Parathyroid adenoma (tissue), 2 donors: Measurements from ENCODE around the gene RASGEF1C.

Experiments
- H2AFZ ChIP-seq: fragments of 300-600 bp; sonication (generic); one replicate; pipeline ENCODE4 v1.7.0; 2017; ENCODE audit warnings: antibody characterized with exemption, mild to moderate bottlenecking
- H3K27ac ChIP-seq: fragments of 300-600 bp; sonication (generic); one replicate; pipeline ENCODE4 v1.7.0; 2017
- H3K27me3 ChIP-seq: fragments of 300-600 bp; sonication (generic); one replicate; pipeline ENCODE4 v1.7.0; 2017; ENCODE audit warnings: low read length; ENCODE audit not compliant: control insufficient read depth, insufficient read depth
- H3K36me3 ChIP-seq: fragments of 300-600 bp; sonication (generic); one replicate; pipeline ENCODE4 v1.7.0; 2017; ENCODE audit warnings: low read length; ENCODE audit not compliant: control insufficient read depth, insufficient read depth
- H3K4me1 ChIP-seq: fragments of 300-600 bp; sonication (generic); one replicate; pipeline ENCODE4 v1.7.0; 2017; ENCODE audit warnings: control low read depth
- H3K4me2 ChIP-seq: fragments of 300-600 bp; sonication (generic); one replicate; pipeline ENCODE4 v1.7.0; 2017; ENCODE audit warnings: low read length
- H3K4me3 ChIP-seq: fragments of 300-600 bp; sonication (generic); one replicate; pipeline ENCODE4 v1.7.0; 2017; ENCODE audit warnings: low read depth, low read length
- H3K79me2 ChIP-seq: fragments of 300-600 bp; sonication (generic); one replicate; pipeline ENCODE4 v1.7.0; 2017; ENCODE audit warnings: control low read depth
- H3K9ac ChIP-seq: fragments of 300-600 bp; sonication (generic); one replicate; pipeline ENCODE4 v1.7.0; 2017; ENCODE audit warnings: mild to moderate bottlenecking
- H3K9me3 ChIP-seq: fragments of 300-600 bp; sonication (generic); one replicate; pipeline ENCODE4 v1.7.0; 2017; ENCODE audit warnings: low read length; ENCODE audit not compliant: control insufficient read depth
- TF ChIP-seq, protein P1 (sequence below): fragments of 300-600 bp; sonication (generic); IDR thresholded peaks from one replicate; pipeline ENCODE4 v1.7.0; 2017; ENCODE audit warnings: antibody characterized with exemption, mild to moderate bottlenecking
- donor health status: primary hyperparathyroidism.

RASGEF1C gene

DNA sequence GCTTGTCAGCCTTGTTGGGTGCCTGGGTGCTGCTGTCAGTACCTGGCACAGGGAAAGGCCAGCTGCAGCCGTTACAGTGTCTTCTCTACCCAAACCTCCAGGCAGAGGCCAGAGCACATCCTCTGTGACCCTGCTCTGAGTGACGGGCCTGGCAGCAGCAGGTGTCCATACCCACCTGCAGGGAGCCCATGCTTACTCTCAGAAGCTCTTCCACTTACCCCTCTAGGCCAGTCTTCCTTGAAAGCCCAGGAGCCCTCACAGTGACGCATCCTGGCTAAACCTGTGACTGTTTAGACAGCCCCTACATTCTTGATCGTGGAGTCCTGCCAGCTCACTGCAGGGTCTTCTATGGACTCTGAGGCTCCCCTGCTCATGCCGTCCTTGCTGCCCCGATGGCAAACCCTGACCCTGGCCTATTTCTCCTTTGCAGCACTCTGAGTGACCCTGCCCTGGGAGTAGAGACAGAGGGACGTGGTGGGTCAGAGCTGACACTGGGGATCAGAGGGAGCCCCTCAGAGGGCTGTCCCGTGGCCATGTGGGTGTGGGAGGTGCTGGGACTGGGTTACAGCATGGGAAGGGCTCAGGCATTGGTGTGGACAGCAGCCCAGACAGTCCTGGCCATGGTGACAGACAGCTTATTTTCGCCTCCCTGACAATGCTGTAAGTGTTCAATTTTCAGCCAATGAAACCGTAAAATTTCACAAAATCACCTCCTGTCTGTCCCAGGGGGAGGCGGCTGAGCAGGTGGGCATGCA lies 69.9 kb downstream of the RASGEF1C start:
- H3K27ac ChIP-seq, result no peak overlapping the region
- no peak overlapping the region for H3K9ac ChIP-seq
- no peak overlapping the region for H3K4me2 ChIP-seq
- no peak overlapping the region for H3K4me3 ChIP-seq
- no peaks in the 10 kb centered on the region for H3K27me3 ChIP-seq
- TF ChIP-seq, protein P1, sequence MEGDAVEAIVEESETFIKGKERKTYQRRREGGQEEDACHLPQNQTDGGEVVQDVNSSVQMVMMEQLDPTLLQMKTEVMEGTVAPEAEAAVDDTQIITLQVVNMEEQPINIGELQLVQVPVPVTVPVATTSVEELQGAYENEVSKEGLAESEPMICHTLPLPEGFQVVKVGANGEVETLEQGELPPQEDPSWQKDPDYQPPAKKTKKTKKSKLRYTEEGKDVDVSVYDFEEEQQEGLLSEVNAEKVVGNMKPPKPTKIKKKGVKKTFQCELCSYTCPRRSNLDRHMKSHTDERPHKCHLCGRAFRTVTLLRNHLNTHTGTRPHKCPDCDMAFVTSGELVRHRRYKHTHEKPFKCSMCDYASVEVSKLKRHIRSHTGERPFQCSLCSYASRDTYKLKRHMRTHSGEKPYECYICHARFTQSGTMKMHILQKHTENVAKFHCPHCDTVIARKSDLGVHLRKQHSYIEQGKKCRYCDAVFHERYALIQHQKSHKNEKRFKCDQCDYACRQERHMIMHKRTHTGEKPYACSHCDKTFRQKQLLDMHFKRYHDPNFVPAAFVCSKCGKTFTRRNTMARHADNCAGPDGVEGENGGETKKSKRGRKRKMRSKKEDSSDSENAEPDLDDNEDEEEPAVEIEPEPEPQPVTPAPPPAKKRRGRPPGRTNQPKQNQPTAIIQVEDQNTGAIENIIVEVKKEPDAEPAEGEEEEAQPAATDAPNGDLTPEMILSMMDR, result no peak
- no peak overlapping the region for H2AFZ ChIP-seq
- no peaks in the 10 kb centered on the region for H3K9me3 ChIP-seq
- no peaks in the 10 kb centered on the region for H3K36me3 ChIP-seq
- H3K4me1 ChIP-seq, result no peaks in the 10 kb centered on the region
- H3K79me2 ChIP-seq, result no peaks in the 10 kb centered on the region

DNA sequence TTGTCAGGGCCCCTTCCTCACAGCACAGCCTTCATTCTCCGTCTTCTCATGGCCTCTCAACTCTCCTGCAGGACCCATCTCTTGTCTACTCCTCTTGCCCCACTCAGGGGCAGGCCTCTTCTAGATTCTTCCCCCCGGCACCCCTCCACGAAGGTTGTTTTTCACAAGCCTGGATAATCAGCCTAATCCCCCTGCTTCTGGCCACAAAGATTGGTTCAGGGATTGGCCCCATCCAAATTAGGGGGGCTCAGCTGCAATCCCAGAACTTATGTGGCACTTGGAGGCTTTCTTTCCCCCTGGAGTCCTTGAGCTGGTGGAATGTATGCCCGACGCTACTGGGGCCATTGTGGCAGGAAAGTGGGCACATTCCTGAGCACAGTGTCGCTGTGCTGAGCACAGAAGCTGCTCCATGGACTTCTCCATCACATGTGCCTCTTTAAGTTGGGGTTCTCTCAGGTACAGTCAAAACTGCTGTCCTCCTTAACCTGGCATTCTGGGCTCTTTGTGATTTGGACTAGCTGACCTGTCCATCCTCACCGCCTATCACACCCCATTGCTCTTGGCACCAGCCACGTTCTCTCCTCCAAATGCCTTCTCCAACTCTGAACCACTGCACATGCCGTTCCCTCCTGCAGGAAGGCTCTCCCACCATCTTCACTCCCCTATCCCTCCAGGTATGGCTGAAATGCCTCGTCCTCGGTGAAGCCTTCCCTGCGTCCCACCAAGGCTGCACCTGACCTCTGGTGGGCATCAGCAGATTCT lies 70.6 kb downstream of the RASGEF1C start:
- Histone ChIP-seq H3K4me2 (no peak overlapping the region), H3K9ac (no peak overlapping the region), H3K4me1 (no peaks in the 10 kb centered on the region), H3K4me3 (no peak overlapping the region), H2AFZ (no peak overlapping the region), H3K27ac (no peak overlapping the region), H3K27me3 (no peaks in the 10 kb centered on the region), H3K36me3 (no peaks in the 10 kb centered on the region), H3K9me3 (no peaks in the 10 kb centered on the region), H3K79me2 (no peaks in the 10 kb centered on the region)
- TF ChIP-seq, protein P1, result no peak

DNA sequence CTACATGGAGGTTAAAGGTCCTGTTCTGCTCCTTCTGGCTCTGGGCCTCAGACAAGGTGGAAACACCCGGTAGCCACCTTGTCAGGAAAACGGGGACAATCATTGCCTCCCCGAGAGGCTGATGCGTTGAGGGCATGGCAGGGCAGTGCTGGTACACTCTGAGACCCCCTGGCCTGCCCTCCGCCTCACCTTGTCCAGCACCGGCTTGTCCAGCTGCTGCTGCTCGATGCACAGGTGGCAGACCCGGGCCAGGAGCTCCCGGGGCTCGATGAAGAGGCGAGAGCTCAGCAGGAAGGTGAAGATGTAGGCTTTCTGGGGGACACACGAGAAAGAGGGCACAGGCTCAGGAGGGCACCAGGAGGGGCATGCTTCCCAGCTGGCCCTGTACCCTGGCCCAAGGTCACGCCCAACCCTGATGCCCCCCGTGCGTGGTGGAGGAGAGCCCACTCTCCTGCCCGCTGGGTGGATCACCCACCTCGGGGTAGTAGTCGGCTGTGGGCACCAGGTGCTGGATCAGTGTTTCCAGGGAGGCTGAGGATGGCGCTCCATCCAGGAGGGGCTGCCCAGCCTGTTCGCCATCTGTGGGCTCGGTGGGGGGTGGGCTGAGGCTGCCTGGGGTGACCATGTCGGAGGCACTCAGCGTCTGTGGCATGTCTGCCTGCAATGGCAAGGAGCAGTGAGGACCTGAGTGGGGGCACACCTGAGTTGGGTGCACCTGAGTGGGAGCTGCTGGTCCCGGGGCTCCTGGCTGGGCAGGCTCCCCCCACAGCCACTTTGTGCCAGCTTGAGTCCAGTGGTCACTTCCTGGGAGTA lies 71.4 kb downstream of the RASGEF1C start:
- no peak overlapping the region for H3K4me2 ChIP-seq
- H3K4me1 ChIP-seq, result no peaks in the 10 kb centered on the region
- H3K27ac ChIP-seq, result no peak overlapping the region
- no peaks in the 10 kb centered on the region for H3K9me3 ChIP-seq
- H3K9ac ChIP-seq, result no peak overlapping the region
- no peak overlapping the region for H3K4me3 ChIP-seq
- H3K27me3 ChIP-seq, result no peaks in the 10 kb centered on the region
- H2AFZ ChIP-seq, result no peak overlapping the region
- H3K79me2 ChIP-seq, result no peaks in the 10 kb centered on the region
- H3K36me3 ChIP-seq, result no peaks in the 10 kb centered on the region
- TF ChIP-seq, protein P1, result no peak

DNA sequence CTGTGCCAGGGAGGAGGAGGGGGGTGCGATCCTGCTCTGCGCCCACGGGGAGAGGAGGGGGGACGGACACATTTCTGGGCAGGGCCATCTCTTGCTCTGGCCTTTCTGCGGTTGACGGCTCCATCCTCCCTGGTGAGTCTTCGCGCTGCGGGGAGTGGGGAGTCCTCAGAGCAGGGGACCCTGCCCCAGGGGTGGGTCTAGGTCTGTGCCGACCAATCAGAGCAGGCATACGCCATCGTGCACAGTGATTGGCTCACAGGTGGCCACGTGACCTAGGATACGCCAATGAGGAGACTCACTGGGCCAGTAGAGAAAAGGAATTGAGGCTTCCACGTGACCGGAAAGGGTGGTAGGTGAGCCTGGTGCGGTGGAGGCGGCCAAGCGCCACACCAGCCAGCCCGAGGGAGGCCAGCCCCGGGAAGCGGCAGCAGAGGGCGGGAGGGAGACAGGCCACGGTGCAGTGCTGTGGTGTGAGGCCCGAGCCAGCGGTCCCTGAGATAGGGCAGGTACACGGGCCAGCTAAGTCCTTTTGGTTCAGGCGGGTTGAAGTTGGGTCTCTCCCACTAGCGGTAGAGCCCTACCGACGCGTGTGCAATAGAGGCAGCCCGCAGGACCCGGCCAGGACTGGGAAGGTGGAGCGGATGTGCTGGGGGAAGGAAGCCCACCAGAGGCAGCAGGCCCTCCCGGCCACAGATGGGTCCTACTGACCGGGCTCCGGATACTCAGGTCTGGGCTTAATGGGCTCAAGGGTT lies 72.2 kb downstream of the RASGEF1C start:
- Histone ChIP-seq H3K79me2 (no peaks in the 10 kb centered on the region), H3K4me1 (no peaks in the 10 kb centered on the region), H3K27me3 (no peaks in the 10 kb centered on the region)

More for the DNA sequence above, 72.2 kb downstream of the RASGEF1C start:
- Histone ChIP-seq H3K27ac (no peak overlapping the region), H2AFZ (no peak overlapping the region), H3K9me3 (no peaks in the 10 kb centered on the region), H3K9ac (no peak overlapping the region), H3K36me3 (no peaks in the 10 kb centered on the region), H3K4me3 (no peak overlapping the region), H3K4me2 (no peak overlapping the region)
- TF ChIP-seq, protein P1, result no peak
